Nephron progenitor cell (in vitro differentiated cells): Measurements from ENCODE around the gene GTPBP3.

ENCODE experiments used
- DNase-seq: peaks from one replicate; pipeline ENCODE4 v3.0.0; 2021
- H3K27ac Mint-ChIP-seq: 2 replicates; pipeline ENCODE4 v1.8.0; 2021; ENCODE audit warnings: mild to moderate bottlenecking, moderate library complexity, mixed read lengths
- H3K27me3 Mint-ChIP-seq: 2 replicates; pipeline ENCODE4 v1.8.0; 2021; ENCODE audit warnings: mild to moderate bottlenecking, low read depth, mixed read lengths; ENCODE audit not compliant: poor library complexity
- H3K36me3 Mint-ChIP-seq: 2 replicates; pipeline ENCODE4 v1.8.0; 2021; ENCODE audit warnings: low read depth, mixed read lengths
- H3K4me1 Mint-ChIP-seq: 2 replicates; pipeline ENCODE4 v1.8.0; 2021; ENCODE audit warnings: mixed read lengths
- H3K4me3 Mint-ChIP-seq: 2 replicates; pipeline ENCODE4 v1.8.0; 2021; ENCODE audit warnings: mild to moderate bottlenecking, moderate library complexity, mixed read lengths
- H3K9me3 Mint-ChIP-seq: 2 replicates; pipeline ENCODE4 v1.8.0; 2021; ENCODE audit warnings: mild to moderate bottlenecking, moderate library complexity, mixed read lengths
- CTCF ChIP-seq: fragments of 200-600 bp; sonication (generic); IDR thresholded peaks from 2 replicates; pipeline ENCODE4 v1.5.0; 2021; ENCODE audit warnings: antibody characterized with exemption

GTPBP3 gene

GRCh38 chr19:17339088-17339741, 1.9 kb downstream of the GTPBP3 start:
- DNase-seq, result peak; percentile 43
- Mint-ChIP-seq H3K36me3 (peaks cover 6% of the 10 kb centered on the region), H3K4me3 (peak overlapping the region; percentile 96), H3K27me3 (peaks cover 3% of the 10 kb centered on the region), H3K27ac (no peak overlapping the region), H3K9me3 (no peaks in the 10 kb centered on the region), H3K4me1 (peaks cover 48% of the 10 kb centered on the region)
- TF ChIP-seq CTCF, result no peak

- H3K9me3 Mint-ChIP-seq, result no peaks in the 10 kb centered on the region
- peak overlapping the region; percentile 38 for H3K4me3 Mint-ChIP-seq
- TF ChIP-seq CTCF, result no peak
- H3K27me3 Mint-ChIP-seq, result peaks cover 3% of the 10 kb centered on the region
- H3K27ac Mint-ChIP-seq, result no peak overlapping the region
- H3K36me3 Mint-ChIP-seq, result peaks cover 6% of the 10 kb centered on the region
- DNase-seq, result peak; percentile 54
- H3K4me1 Mint-ChIP-seq, result peaks cover 40% of the 10 kb centered on the region
Observed at GRCh38 chr19:17340302-17340870, 3.0 kb downstream of the GTPBP3 start.

- H3K9me3 Mint-ChIP-seq, result no peaks in the 10 kb centered on the region
- TF ChIP-seq CTCF, result no peak
- DNase-seq, result no peak
- peaks cover 3% of the 10 kb centered on the region for H3K27me3 Mint-ChIP-seq
- peaks cover 6% of the 10 kb centered on the region for H3K36me3 Mint-ChIP-seq
- no peak overlapping the region for H3K27ac Mint-ChIP-seq
- H3K4me3 Mint-ChIP-seq, result no peak overlapping the region
- peaks cover 40% of the 10 kb centered on the region for H3K4me1 Mint-ChIP-seq
Observed at GRCh38 chr19:17340871-17341357, 3.6 kb downstream of the GTPBP3 start.

- TF ChIP-seq CTCF, result no peak
- DNase-seq, result no peak
- Mint-ChIP-seq H3K36me3 (peaks cover 6% of the 10 kb centered on the region), H3K27ac (no peak overlapping the region), H3K27me3 (peaks cover 3% of the 10 kb centered on the region), H3K4me1 (peaks cover 45% of the 10 kb centered on the region), H3K9me3 (no peaks in the 10 kb centered on the region), H3K4me3 (no peak overlapping the region)
Observed at GRCh38 chr19:17341386-17341785, 4.0 kb downstream of the GTPBP3 start.

- Mint-ChIP-seq H3K27ac (no peak overlapping the region), H3K9me3 (no peaks in the 10 kb centered on the region), H3K4me3 (no peak overlapping the region), H3K4me1 (peaks cover 49% of the 10 kb centered on the region), H3K27me3 (peaks cover 3% of the 10 kb centered on the region), H3K36me3 (peaks cover 6% of the 10 kb centered on the region)
- no peak for TF ChIP-seq CTCF
- DNase-seq, result no peak
Observed at GRCh38 chr19:17341845-17342244, 4.5 kb downstream of the GTPBP3 start.
